Liver (tissue), 9 donors: ENCODE results near the gene PSMC6. TPM values are rescaled to one million over a fixed set of nuclear protein-coding genes. Genes with fewer than 3 reads are reported as not detected.

Experiments used
- DNase-seq: peaks from one replicate; pipeline ENCODE4 v3.0.0-alpha.2; 2017; ENCODE audit warnings: low spot score
- H3K27ac ChIP-seq, 2 donors: one replicate each; pipeline ENCODE4 v1.7.0; 2013; ENCODE audit warnings: inconsistent platforms in 2 of 2, low read length in 2 of 2, control low read depth in 1 of 2, low read depth in 1 of 2, mild to moderate bottlenecking in 1 of 2
- H3K27me3 ChIP-seq, 4 donors: one replicate each; pipeline versions ENCODE4 v1.6.1 to v1.7.0; 2013; ENCODE audit warnings: low read length in 3 of 4, inconsistent platforms in 1 of 4, mild to moderate bottlenecking in 1 of 4, moderate library complexity in 1 of 4; ENCODE audit not compliant: control insufficient read depth in 4 of 4, insufficient read depth in 4 of 4
- H3K36me3 ChIP-seq, 4 donors: one replicate each; pipeline versions ENCODE4 v1.6.1 to v1.7.0; 2013; ENCODE audit warnings: low read length in 3 of 4, mild to moderate bottlenecking in 3 of 4, low read depth in 1 of 4, moderate library complexity in 1 of 4; ENCODE audit not compliant: control insufficient read depth in 4 of 4, insufficient read depth in 3 of 4
- H3K4me1 ChIP-seq, 4 donors: one replicate each; pipeline versions ENCODE4 v1.6.1 to v1.7.0; 2013; ENCODE audit warnings: low read length in 3 of 4, mild to moderate bottlenecking in 3 of 4, moderate library complexity in 1 of 4; ENCODE audit not compliant: control insufficient read depth in 4 of 4, insufficient read depth in 4 of 4
- H3K4me3 ChIP-seq, 3 donors: one replicate each; pipeline versions ENCODE4 v1.6.1 to v1.7.0; 2013; ENCODE audit warnings: low read length in 3 of 3, control low read depth in 1 of 3, low read depth in 1 of 3, mild to moderate bottlenecking in 1 of 3
- H3K9ac ChIP-seq, 2 donors: one replicate each; pipeline ENCODE4 v1.7.0; 2013; ENCODE audit warnings: low read length in 2 of 2, mild to moderate bottlenecking in 2 of 2, moderate library complexity in 2 of 2, control low read depth in 1 of 2, low read depth in 1 of 2
- H3K9me3 ChIP-seq, 4 donors: one replicate each; pipeline versions ENCODE4 v1.6.1 to v1.7.0; 2013; ENCODE audit warnings: low read length in 3 of 4; ENCODE audit not compliant: control insufficient read depth in 4 of 4
- ATF3 ChIP-seq: IDR thresholded peaks from 2 replicates; pipeline ENCODE4 v1.6.1; 2016; ENCODE audit warnings: antibody characterized with exemption
- CTCF ChIP-seq: fragments of 150-350 bp; IDR thresholded peaks from 2 replicates; pipeline ENCODE4 v1.5.1; 2017; ENCODE audit warnings: improper control_type of control experiment, low read depth, low read length; ENCODE audit not compliant: missing input control
- EGR1 ChIP-seq, 2 donors: IDR thresholded peaks; 2 replicates each; pipeline ENCODE4 v1.6.1; 2016 to 2018; ENCODE audit warnings: antibody characterized with exemption in 2 of 2, low read depth in 2 of 2
- FOXA1 ChIP-seq: IDR thresholded peaks from 2 replicates; pipeline ENCODE4 v1.6.1; 2016; ENCODE audit warnings: antibody characterized with exemption
- FOXA2 ChIP-seq: IDR thresholded peaks from 2 replicates; pipeline ENCODE4 v1.6.1; 2016; ENCODE audit warnings: antibody characterized with exemption
- GABPA ChIP-seq, 2 donors: IDR thresholded peaks in 1 of 2; conservative IDR thresholded peaks in 1 of 2; 2 replicates each; pipeline ENCODE4 v1.6.1; 2016; ENCODE audit warnings: antibody characterized with exemption in 2 of 2, mild to moderate bottlenecking in 1 of 2, moderate library complexity in 1 of 2
- HNF4A ChIP-seq, 2 donors: conservative IDR thresholded peaks; 2 replicates each; pipeline ENCODE4 v1.6.1; 2016; ENCODE audit warnings: antibody characterized with exemption in 2 of 2, mild to moderate bottlenecking in 2 of 2
- HNF4G ChIP-seq: IDR thresholded peaks from 2 replicates; pipeline ENCODE4 v1.6.1; 2016; ENCODE audit warnings: antibody characterized with exemption
- MAX ChIP-seq: IDR thresholded peaks from 2 replicates; pipeline ENCODE4 v1.6.1; 2016; ENCODE audit warnings: antibody characterized with exemption
- NR2F2 ChIP-seq: IDR thresholded peaks from 2 replicates; pipeline ENCODE4 v1.6.1; 2016; ENCODE audit warnings: antibody characterized with exemption
- RAD21 ChIP-seq, 2 donors: IDR thresholded peaks; 2 replicates each; pipeline ENCODE4 v1.6.1; 2016; ENCODE audit warnings: antibody characterized with exemption in 2 of 2, mild to moderate bottlenecking in 2 of 2
- REST ChIP-seq: IDR thresholded peaks from 2 replicates; pipeline ENCODE4 v1.6.1; 2016; ENCODE audit warnings: antibody characterized with exemption, mild to moderate bottlenecking
- RXRA ChIP-seq, 2 donors: IDR thresholded peaks; 2 replicates each; pipeline ENCODE4 v1.6.1; 2017 to 2018; ENCODE audit warnings: antibody characterized with exemption in 2 of 2, mild to moderate bottlenecking in 1 of 2
- SP1 ChIP-seq: IDR thresholded peaks from 2 replicates; pipeline ENCODE4 v1.6.1; 2018; ENCODE audit warnings: antibody characterized with exemption, mild to moderate bottlenecking
- TAF1 ChIP-seq: conservative IDR thresholded peaks from 2 replicates; pipeline ENCODE4 v1.6.1; 2016; ENCODE audit warnings: antibody characterized with exemption, mild to moderate bottlenecking
- YY1 ChIP-seq: IDR thresholded peaks from 2 replicates; pipeline ENCODE4 v1.6.1; 2016; ENCODE audit warnings: antibody characterized with exemption, mild to moderate bottlenecking
- ZBTB33 ChIP-seq: IDR thresholded peaks from 2 replicates; pipeline ENCODE4 v1.6.1; 2016; ENCODE audit warnings: antibody characterized with exemption
- WGBS: extraction: QIAGEN DNeasy Blood & Tissue Kit; methylation state at CpG from one replicate; pipeline ENCODE4 v1.1.7; 2013; 5-methylcytosine and 5-hydroxymethylcytosine counted together
- polyA plus RNA-seq, 2 donors: library from polyadenylated mRNA; stranded (reverse) in 1 of 2; unstranded in 1 of 2; fragments of 200-250 nt in 1 of 2; fragments of >200 nt in 1 of 2; fragmentation: Nextera tagmentation in 1 of 2; extraction: Ambion mirVana in 1 of 2; gene quantifications; one replicate each; pipeline versions ENCODE4 v1.2.1 to v1.2.3, GENCODE V29; 2013 to 2015
- total RNA-seq, 2 donors: library from RNA; depleted of rRNA; stranded (reverse); fragments of >200 nt; gene quantifications; one replicate each; pipeline ENCODE4 v1.2.3, GENCODE V29; 2014
- donor health status: healthy.
- donor health status: healthy.
- donor health status: healthy.
- donor health status: healthy.
- donor health status: healthy.

Gene PSMC6
- total and polyA plus RNA-seq, 4 donors, result 43.2 to 98.9 (median 69.3) TPM

- H3K4me3 ChIP-seq, result no peak overlapping the region
- no peak for DNase-seq
- H3K9me3 ChIP-seq, result no peaks in the 10 kb centered on the region
- H3K36me3 ChIP-seq, result peaks cover 1 to 13% (median 2%) of the 10 kb centered on the region in 4 donors
- H3K4me1 ChIP-seq, result peaks cover under 1 to 9% (median 8%) of the 10 kb centered on the region in 4 donors
- H3K9ac ChIP-seq, result no peak overlapping the region
- no peak overlapping the region for H3K27ac ChIP-seq
- H3K27me3 ChIP-seq, result no peaks in the 10 kb centered on the region
- 42% methylated on average over 2 of the region's 2 CpGs for WGBS
- TF ChIP-seq ZBTB33 (no peak), RXRA (IDR thresholded peaks at IDR 0.05) (peak; percentile 77 to 92), TAF1 (no peak), REST (no peak), HNF4G (peak; percentile 78), HNF4A (conservative IDR thresholded peaks at IDR 0.05) (peak; percentile 84 to 98), GABPA (IDR thresholded peaks at IDR 0.05 in 1 of 2, conservative IDR thresholded peaks at IDR 0.05 in 1 of 2) (no peak), MAX (no peak), FOXA2 (no peak), RAD21 (IDR thresholded peaks at IDR 0.05) (peak; percentile 15 to 28), SP1 (peak; percentile 49), NR2F2 (peak; percentile 59), YY1 (peak; percentile 30), EGR1 (IDR thresholded peaks at IDR 0.05; ENCODE audit: low read depth in 2 of 2) (no peak)
Measured at GRCh38 chr14:52683985-52684520, 22.9 kb upstream of the PSMC6 start.

GRCh38 chr14:52686176-52686575 is 20.8 kb upstream of the PSMC6 start:
- 96% methylated on average over 1 of the region's 1 CpG for WGBS
- no peak overlapping the region for H3K4me3 ChIP-seq
- no peaks in the 10 kb centered on the region for H3K9me3 ChIP-seq
- H3K27me3 ChIP-seq, result no peaks in the 10 kb centered on the region
- H3K27ac ChIP-seq, result no peak overlapping the region
- H3K36me3 ChIP-seq, result peaks cover 0 to 10% (median 0%) of the 10 kb centered on the region in 4 donors
- no peak for DNase-seq
- no peak overlapping the region for H3K9ac ChIP-seq
- peaks cover 1 to 10% (median 8%) of the 10 kb centered on the region in 4 donors for H3K4me1 ChIP-seq
- no peak for TF ChIP-seq CTCF
- TF ChIP-seq YY1, result no peak
- TF ChIP-seq RAD21 (IDR thresholded peaks at IDR 0.05), result no peak
- TF ChIP-seq EGR1 (IDR thresholded peaks at IDR 0.05; ENCODE audit: low read depth in 2 of 2), result no peak
- no peak for TF ChIP-seq SP1
- no peak for TF ChIP-seq FOXA1
- no peak for TF ChIP-seq ZBTB33
- TF ChIP-seq NR2F2, result no peak
- no peak for TF ChIP-seq FOXA2
- TF ChIP-seq ATF3, result no peak
- TF ChIP-seq REST, result no peak
- no peak for TF ChIP-seq HNF4G
- TF ChIP-seq HNF4A (conservative IDR thresholded peaks at IDR 0.05), result no peak
- TF ChIP-seq MAX, result no peak
